ENCODE results near the gene ELOVL7. TPM values are rescaled to one million over a fixed set of nuclear protein-coding genes. Genes with fewer than 3 reads are reported as not detected.

Gene ELOVL7
- total and polyA plus RNA-seq, 2 donors (not counting 3 experiments of a cell fraction or from before 2014, with no cell fraction given): 0.01 to 0.09 TPM

- no peaks in the 10 kb centered on the region for H3K36me3 ChIP-seq (ENCODE audit: control insufficient read depth in 2 of 2, extremely low read depth in 1 of 2, insufficient read depth in 2 of 2, low read length in 2 of 2)
- no peak overlapping the region for H3K4me2 ChIP-seq (ENCODE audit: insufficient read depth, low read length)
- H3K79me2 ChIP-seq (ENCODE audit: control insufficient read depth, insufficient read depth, low read length): no peaks in the 10 kb centered on the region
- TF ChIP-seq JUN (IDR thresholded peaks at IDR 0.05; ENCODE audit: borderline replicate concordance, insufficient read depth, insufficient read length, low read depth) (no peak), MYC (IDR thresholded peaks at IDR 0.05; ENCODE audit: low read depth, low read length) (no peak), FOS (IDR thresholded peaks at IDR 0.05; ENCODE audit: borderline replicate concordance, insufficient read depth, low read length) (no peak), CTCF (IDR thresholded peaks at IDR 0.05; ENCODE audit: extremely low read depth in 1 of 2, insufficient read depth in 1 of 2, low read depth in 1 of 2, low read length in 2 of 2) (no peak), POLR2AphosphoS5 (IDR thresholded peaks at IDR 0.05; ENCODE audit: insufficient read depth, low read depth, low read length) (no peak), POLR2A (IDR thresholded peaks at IDR 0.05; ENCODE audit: low read depth, low read length) (no peak), GATA2 (IDR thresholded peaks at IDR 0.05; ENCODE audit: insufficient read depth, insufficient read length, low read depth, low read length) (no peak), EZH2 (IDR thresholded peaks at IDR 0.05; ENCODE audit: borderline replicate concordance, low read depth, low read length, severe bottlenecking) (no peak)
- TF ChIP-seq, protein P1, sequence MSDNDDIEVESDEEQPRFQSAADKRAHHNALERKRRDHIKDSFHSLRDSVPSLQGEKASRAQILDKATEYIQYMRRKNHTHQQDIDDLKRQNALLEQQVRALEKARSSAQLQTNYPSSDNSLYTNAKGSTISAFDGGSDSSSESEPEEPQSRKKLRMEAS (IDR thresholded peaks at IDR 0.05; ENCODE audit: insufficient read depth, insufficient read length): no peak
- FAIRE-seq (no peak), DNase-seq (ENCODE audit: low read depth, low spot score) (no peak)
- H3K4me3 ChIP-seq (replicated peaks in 1 of 3; ENCODE audit: insufficient read depth in 1 of 3, low read depth in 1 of 3, low read length in 3 of 3): no peak overlapping the region
- intact Hi-C loops (cut with micrococcal nuclease) (no loop called here), dilution Hi-C loops (cut with MboI; ENCODE audit: extremely low pct_ligation_motif_present, low sequenced_read_pairs) (no loop called here)
- H3K4me1 ChIP-seq (ENCODE audit: control insufficient read depth, extremely low read depth, insufficient read depth, low read length): no peaks in the 10 kb centered on the region
- ChIA-PET CTCF (interaction anchor here (0.8 kb wide), 1 partner anchor 52 kb away, joined by 3 read pairs; no protein-coding TSS in a partner anchor), POLR2A (no interaction called here)
- H3K27me3 ChIP-seq (ENCODE audit: control insufficient read depth in 2 of 2, insufficient read depth in 2 of 2, low read length in 2 of 2): peaks cover 4 to 19% of the 10 kb centered on the region in 2 experiments
- BruUV-seq (replicated peaks): no TSS peak
- no peaks in the 10 kb centered on the region for H3K9me1 ChIP-seq (replicated peaks; ENCODE audit: control insufficient read depth, extremely low read depth, insufficient read depth, low read length)
- no peak overlapping the region for H3K9ac ChIP-seq (replicated peaks; ENCODE audit: extremely low read depth, insufficient read depth, low read length)
- H3K9me3 ChIP-seq (replicated peaks; ENCODE audit: control insufficient read depth, insufficient read depth, low read length): no peaks in the 10 kb centered on the region
- H3K27ac ChIP-seq (ENCODE audit: insufficient read depth, low read depth, low read length): no peak overlapping the region
- H4K20me1 ChIP-seq (replicated peaks; ENCODE audit: control insufficient read depth, extremely low read depth, insufficient read depth, low read length): no peaks in the 10 kb centered on the region
- no peak overlapping the region for H2AFZ ChIP-seq (ENCODE audit: low read depth, low read length)
Measured at GRCh38 chr5:60836131-60836530, 7.9 kb downstream of the ELOVL7 start.
